ENCODE data around the gene LEMD2.

- TF ChIP-seq POLR2AphosphoS5 (IDR thresholded peaks at IDR 0.05; ENCODE audit: borderline replicate concordance, low read depth, low read length) (no peak), EZH2 (IDR thresholded peaks at IDR 0.05) (no peak), FOXP2 (optimal IDR thresholded peaks at IDR 0.05; ENCODE audit: control extremely low read depth, extremely low read length, insufficient read depth) (no peak)
These were observed 48.7 kb downstream of the LEMD2 start for GRCh38 chr6:33740204-33740608.

All from SK-N-MC (cell line).